Vagina (tissue), 2 donors: Measurements from ENCODE around the gene GSG1L. TPM values are rescaled to one million over a fixed set of nuclear protein-coding genes. Genes with fewer than 3 reads are reported as not detected.
A peak's percentile ranks its signal among the peaks of the same experiment; 100 is the strongest.

ENCODE experiments used
- DNase-seq, 2 donors: peaks; one replicate each; pipeline ENCODE4 v3.0.0-alpha.2; 2017; ENCODE audit errors: extremely low spot score in 2 of 2
- H3K27ac ChIP-seq: fragments of 200-600 bp; sonication (generic); one replicate; pipeline ENCODE4 v1.5.1; 2019
- H3K27me3 ChIP-seq: fragments of 200-600 bp; sonication (generic); one replicate; pipeline ENCODE4 v1.5.1; 2019
- H3K36me3 ChIP-seq, 2 donors: fragments of 200-600 bp; sonication (generic); one replicate each; pipeline ENCODE4 v1.5.1; 2017 to 2019
- H3K4me1 ChIP-seq: fragments of 200-600 bp; sonication (generic); one replicate; pipeline ENCODE4 v1.5.1; 2019
- H3K4me3 ChIP-seq, 2 donors: fragments of 200-600 bp; sonication (generic); 1 replicate in 1 of 2; 2 replicates in 1 of 2; pipeline ENCODE4 v1.5.1; 2016 to 2019
- H3K9me3 ChIP-seq: fragments of 200-600 bp; sonication (generic); one replicate; pipeline ENCODE4 v1.5.1; 2019
- CTCF ChIP-seq, 3 experiments: fragments of 450-650 bp in 2 of 3; fragments of 200-600 bp in 1 of 3; sonication (generic) in 1 of 3; IDR thresholded peaks; one replicate each; pipeline ENCODE4 v1.5.1; 2017 to 2019; ENCODE audit warnings: antibody characterized with exemption in 3 of 3, mild to moderate bottlenecking in 2 of 3, moderate library complexity in 2 of 3
- POLR2A ChIP-seq, 2 donors: fragments of 450-650 bp; IDR thresholded peaks; one replicate each; pipeline ENCODE4 v1.6.1; 2017; ENCODE audit warnings: antibody characterized with exemption in 2 of 2, mild to moderate bottlenecking in 2 of 2, moderate library complexity in 2 of 2
- POLR2AphosphoS5 ChIP-seq, 2 donors: sonication (generic); formaldehyde crosslinking; IDR thresholded peaks; one replicate each; pipeline ENCODE4 v1.9.0; 2017; ENCODE audit warnings: antibody characterized with exemption in 2 of 2, mild to moderate bottlenecking in 2 of 2, low read depth in 1 of 2; ENCODE audit not compliant: insufficient read depth in 1 of 2
- intact Hi-C: fragments of 100-400 bp; cut with DNase I; formaldehyde crosslinking; loops from one replicate; pipeline ENCODE4 v1.15.1; 2023
- total RNA-seq: library from RNA; depleted of rRNA; stranded (reverse); fragments of >200 nt; gene quantifications from one replicate; pipeline ENCODE4 v1.2.3, GENCODE V29; 2016

GSG1L gene
- total RNA-seq, 1 donor from 2014 or later: not detected

- no peak for TF ChIP-seq POLR2AphosphoS5 (IDR thresholded peaks at IDR 0.05; ENCODE audit: insufficient read depth in 1 of 2, low read depth in 1 of 2)
- TF ChIP-seq CTCF (IDR thresholded peaks at IDR 0.05): no peak
- TF ChIP-seq POLR2A (IDR thresholded peaks at IDR 0.05): no peak
- DNase-seq: peak in 1 of 2 donors; percentile 40
- Histone ChIP-seq H3K9me3 (no peaks in the 10 kb centered on the region), H3K36me3 (no peaks in the 10 kb centered on the region), H3K27me3 (no peaks in the 10 kb centered on the region), H3K27ac (no peak overlapping the region), H3K4me1 (no peaks in the 10 kb centered on the region), H3K4me3 (no peak overlapping the region)
- intact Hi-C loops: no loop called here
Measured at GRCh38 chr16:27960619-27961295, 102.8 kb downstream of the GSG1L start.

- Histone ChIP-seq H3K9me3 (no peaks in the 10 kb centered on the region), H3K4me1 (no peaks in the 10 kb centered on the region), H3K27ac (no peak overlapping the region), H3K4me3 (no peak overlapping the region), H3K36me3 (no peaks in the 10 kb centered on the region), H3K27me3 (no peaks in the 10 kb centered on the region)
- intact Hi-C loops: no loop called here
- peak in 1 of 2 donors; percentile 31 for DNase-seq
- TF ChIP-seq POLR2A (IDR thresholded peaks at IDR 0.05) (no peak), POLR2AphosphoS5 (IDR thresholded peaks at IDR 0.05; ENCODE audit: insufficient read depth in 1 of 2, low read depth in 1 of 2) (no peak), CTCF (IDR thresholded peaks at IDR 0.05) (no peak)
Measured at GRCh38 chr16:27959914-27960313, 103.6 kb downstream of the GSG1L start.

GRCh38 chr16:27954191-27954590 is 109.3 kb downstream of the GSG1L start:
- intact Hi-C loops: no loop called here

GRCh38 chr16:27952811-27953210 is 110.7 kb downstream of the GSG1L start:
- no peak overlapping the region for H3K27ac ChIP-seq
- no peaks in the 10 kb centered on the region for H3K27me3 ChIP-seq
- DNase-seq: no peak
- H3K36me3 ChIP-seq: no peaks in the 10 kb centered on the region
- H3K4me3 ChIP-seq: no peak overlapping the region
- intact Hi-C loops: no loop called here
- no peaks in the 10 kb centered on the region for H3K4me1 ChIP-seq
- peaks cover 3% of the 10 kb centered on the region for H3K9me3 ChIP-seq
- TF ChIP-seq CTCF (IDR thresholded peaks at IDR 0.05) (no peak), POLR2AphosphoS5 (IDR thresholded peaks at IDR 0.05; ENCODE audit: insufficient read depth in 1 of 2, low read depth in 1 of 2) (no peak), POLR2A (IDR thresholded peaks at IDR 0.05) (no peak)

More at GRCh38 chr16:27954191-27954590, 109.3 kb downstream of the GSG1L start:
- Histone ChIP-seq H3K27ac (no peak overlapping the region), H3K4me1 (no peaks in the 10 kb centered on the region), H3K27me3 (no peaks in the 10 kb centered on the region), H3K36me3 (no peaks in the 10 kb centered on the region), H3K9me3 (peaks cover 3% of the 10 kb centered on the region), H3K4me3 (no peak overlapping the region)
- DNase-seq: no peak
- no peak for TF ChIP-seq POLR2A (IDR thresholded peaks at IDR 0.05)

- DNase-seq: no peak
- intact Hi-C loops: no loop called here
- no peaks in the 10 kb centered on the region for H3K36me3 ChIP-seq
- no peak overlapping the region for H3K4me3 ChIP-seq
- H3K4me1 ChIP-seq: no peaks in the 10 kb centered on the region
- no peaks in the 10 kb centered on the region for H3K27me3 ChIP-seq
- no peak overlapping the region for H3K27ac ChIP-seq
- TF ChIP-seq POLR2AphosphoS5 (IDR thresholded peaks at IDR 0.05; ENCODE audit: insufficient read depth in 1 of 2, low read depth in 1 of 2) (no peak), POLR2A (IDR thresholded peaks at IDR 0.05) (no peak), CTCF (IDR thresholded peaks at IDR 0.05) (no peak)
- H3K9me3 ChIP-seq: peaks cover 3% of the 10 kb centered on the region
Measured at GRCh38 chr16:27951489-27952120, 111.9 kb downstream of the GSG1L start.
